Loucy (cell line): ENCODE measurements around the gene OR5T1.

Source experiments
- H2AFZ ChIP-seq: fragments of 200-600 bp; sonication (generic); 2 replicates; pipeline ENCODE4 v1.6.0; 2016; ENCODE audit warnings: antibody characterized with exemption, mild to moderate bottlenecking, low read length, moderate library complexity
- H3F3A ChIP-seq: fragments of 200-600 bp; 2 replicates; pipeline ENCODE4 v1.6.0; 2016; ENCODE audit warnings: antibody characterized with exemption, low read depth, mild to moderate bottlenecking
- H3K27me3 ChIP-seq: fragments of 200-600 bp; sonication (generic); 2 replicates; pipeline ENCODE4 v1.6.1; 2014; ENCODE audit warnings: low read length, mild to moderate bottlenecking; ENCODE audit not compliant: insufficient read depth, poor library complexity, severe bottlenecking
- H3K36me3 ChIP-seq: fragments of 200-600 bp; sonication (generic); 2 replicates; pipeline ENCODE4 v1.6.1; 2016; ENCODE audit warnings: low read length; ENCODE audit not compliant: insufficient read depth
- H3K4me1 ChIP-seq: fragments of 200-600 bp; sonication (generic); 2 replicates; pipeline ENCODE4 v1.5.1; 2014; ENCODE audit warnings: low read length, mild to moderate bottlenecking; ENCODE audit not compliant: insufficient read depth, poor library complexity, severe bottlenecking
- H3K4me2 ChIP-seq: fragments of 200-600 bp; sonication (generic); 2 replicates; pipeline ENCODE4 v1.6.0; 2014; ENCODE audit warnings: antibody characterized with exemption, low read length, low read depth, mild to moderate bottlenecking; ENCODE audit not compliant: poor library complexity, severe bottlenecking
- H3K4me3 ChIP-seq: fragments of 200-600 bp; sonication (generic); 2 replicates; pipeline ENCODE4 v1.5.1; 2014; ENCODE audit warnings: low read length, mild to moderate bottlenecking, mixed read lengths; ENCODE audit not compliant: poor library complexity, severe bottlenecking
- H3K79me2 ChIP-seq: fragments of 200-600 bp; sonication (generic); 2 replicates; pipeline ENCODE4 v1.6.1; 2014; ENCODE audit warnings: low read length; ENCODE audit not compliant: insufficient read depth
- H3K9ac ChIP-seq: fragments of 200-600 bp; sonication (generic); 2 replicates; pipeline ENCODE4 v1.6.0; 2014; ENCODE audit warnings: mild to moderate bottlenecking, low read depth, low read length, moderate library complexity; ENCODE audit not compliant: poor library complexity, severe bottlenecking
- H3K9me2 ChIP-seq: fragments of 200-600 bp; sonication (generic); replicated peaks from 2 replicates; pipeline ENCODE4 v1.6.1; 2016; ENCODE audit warnings: low read depth, low read length, mixed read lengths
- H3K9me3 ChIP-seq: fragments of 200-600 bp; sonication (generic); 2 replicates; pipeline ENCODE4 v1.6.1; 2014; ENCODE audit warnings: mild to moderate bottlenecking, antibody characterized with exemption, low read length, low read depth; ENCODE audit not compliant: insufficient read depth
- H4K20me1 ChIP-seq: fragments of 200-600 bp; sonication (generic); 2 replicates; pipeline ENCODE4 v1.6.0; 2014; ENCODE audit warnings: antibody characterized with exemption, low read length, mild to moderate bottlenecking; ENCODE audit not compliant: insufficient read depth, poor library complexity, severe bottlenecking
- CTCF ChIP-seq: fragments of 200-600 bp; sonication (generic); conservative IDR thresholded peaks from 2 replicates; pipeline ENCODE4 v1.5.1; 2014; ENCODE audit warnings: mild to moderate bottlenecking, antibody characterized with exemption, low read length
- EZH2phosphoT487 ChIP-seq: fragments of 200-600 bp; IDR thresholded peaks from 2 replicates; pipeline ENCODE4 v1.6.1; 2018; ENCODE audit warnings: antibody characterized with exemption, mild to moderate bottlenecking, moderate library complexity, borderline replicate concordance

OR5T1 gene

GRCh38 chr11:56273854-56274253, at the start of gene OR5T1:
OR5T1 (plus strand) TSS chr11:56274154; CDS start chr11:56275639, 1,485 bp downstream.
- no peaks in the 10 kb centered on the region for H3K36me3 ChIP-seq
- H3K9me3 ChIP-seq = no peaks in the 10 kb centered on the region
- no peak within 1 kb of the TSS for H2AFZ ChIP-seq
- H3K27me3 ChIP-seq = no peaks in the 10 kb centered on the region
- no peak for TF ChIP-seq EZH2phosphoT487
- no peak for TF ChIP-seq CTCF
- no peaks in the 10 kb centered on the region for H3K79me2 ChIP-seq
- no peaks in the 10 kb centered on the region for H3K4me1 ChIP-seq
- H4K20me1 ChIP-seq = no peaks in the 10 kb centered on the region
- no peak within 1 kb of the TSS for H3K9ac ChIP-seq
- H3F3A ChIP-seq = no peaks in the 10 kb centered on the region
- H3K9me2 ChIP-seq = no peaks in the 10 kb centered on the region
- no peak within 1 kb of the TSS for H3K4me3 ChIP-seq
- H3K4me2 ChIP-seq = no peak within 1 kb of the TSS

GRCh38 chr11:56234155-56234554, 39.8 kb upstream of the OR5T1 start, which contains the start of gene OR5T2:
OR5T2 (minus strand) TSS chr11:56234255; CDS start chr11:56233062, 1,193 bp downstream.
- Histone ChIP-seq H3K27me3 (no peaks in the 10 kb centered on the region), H2AFZ (no peak within 1 kb of the TSS), H3K9ac (no peak within 1 kb of the TSS), H3K9me2 (no peaks in the 10 kb centered on the region), H3K4me1 (no peaks in the 10 kb centered on the region), H3K4me3 (no peak within 1 kb of the TSS), H3F3A (no peaks in the 10 kb centered on the region), H3K36me3 (no peaks in the 10 kb centered on the region), H4K20me1 (no peaks in the 10 kb centered on the region), H3K9me3 (no peaks in the 10 kb centered on the region), H3K4me2 (no peak within 1 kb of the TSS), H3K79me2 (no peaks in the 10 kb centered on the region)
- TF ChIP-seq EZH2phosphoT487 (no peak), CTCF (no peak)

GRCh38 chr11:56251954-56252353, 22.0 kb upstream of the OR5T1 start, which contains the start of gene OR5T3:
OR5T3 (plus strand) TSS chr11:56252254; CDS start chr11:56252254, 0 bp downstream.
- no peaks in the 10 kb centered on the region for H3K79me2 ChIP-seq
- no peaks in the 10 kb centered on the region for H3K36me3 ChIP-seq
- no peak within 1 kb of the TSS for H3K4me2 ChIP-seq
- H2AFZ ChIP-seq = no peak within 1 kb of the TSS
- no peak within 1 kb of the TSS for H3K4me3 ChIP-seq
- TF ChIP-seq EZH2phosphoT487 (no peak), CTCF (no peak)
- no peaks in the 10 kb centered on the region for H4K20me1 ChIP-seq
- no peaks in the 10 kb centered on the region for H3F3A ChIP-seq
- no peaks in the 10 kb centered on the region for H3K9me2 ChIP-seq
- no peaks in the 10 kb centered on the region for H3K27me3 ChIP-seq
- H3K9ac ChIP-seq = no peak within 1 kb of the TSS
- H3K9me3 ChIP-seq = no peaks in the 10 kb centered on the region
- no peaks in the 10 kb centered on the region for H3K4me1 ChIP-seq
